GM21825 (cell line): ENCODE results near the gene KRT86.
"Not testable (repeated sequence)": the region's sequence is repeated elsewhere in the genome, so short reads cannot be mapped to it uniquely, and the experiment has no call there.

ENCODE experiments used
- ATAC-seq: cut with Tn5 transposase; IDR thresholded peaks from one replicate; pipeline ENCODE4 v1.9.1; 2021; ENCODE audit warnings: mild to moderate bottlenecking, moderate library complexity; ENCODE audit not compliant: unreplicated experiment

Gene KRT86

DNA sequence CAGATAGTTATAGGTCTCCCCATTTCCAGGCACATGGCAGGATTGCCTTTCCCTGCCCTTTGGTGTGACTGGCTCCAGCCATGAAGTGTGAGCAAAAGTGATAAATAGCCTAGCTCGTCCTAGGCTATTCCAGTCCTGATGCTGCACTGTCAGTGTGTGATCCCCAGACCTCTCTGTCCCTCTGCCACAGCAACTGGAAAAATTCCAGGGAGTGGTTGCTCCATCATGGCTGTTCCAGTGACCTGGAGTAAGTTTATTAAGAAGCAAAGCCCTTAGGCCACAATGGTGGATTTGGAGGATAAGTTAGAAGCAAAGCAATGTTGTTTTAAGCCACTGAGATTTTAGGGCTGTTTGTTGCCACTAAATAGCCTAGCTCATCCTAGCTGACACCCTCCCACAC, 56.6 kb downstream of the KRT86 start:
- ATAC-seq: no peak

DNA sequence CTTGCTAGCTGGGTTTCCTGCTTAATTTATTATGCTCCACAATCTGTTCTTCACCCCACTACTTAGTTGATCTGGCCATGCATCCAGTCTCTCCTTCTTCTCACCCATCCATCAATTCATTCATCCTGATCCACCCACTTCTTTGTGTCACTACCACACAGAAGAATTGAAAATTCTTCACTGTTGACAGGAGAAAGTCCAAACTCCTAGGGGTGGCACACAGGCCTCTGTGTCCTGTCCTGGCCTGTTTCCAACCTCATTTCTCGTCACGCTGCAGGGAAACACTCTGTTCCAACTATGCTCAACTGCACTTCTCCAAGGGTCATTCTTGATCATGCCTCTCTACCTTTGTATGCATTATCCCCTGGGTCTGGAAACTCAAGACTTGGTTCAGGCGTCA, 57.4 kb downstream of the KRT86 start:
- ATAC-seq: no peak

DNA sequence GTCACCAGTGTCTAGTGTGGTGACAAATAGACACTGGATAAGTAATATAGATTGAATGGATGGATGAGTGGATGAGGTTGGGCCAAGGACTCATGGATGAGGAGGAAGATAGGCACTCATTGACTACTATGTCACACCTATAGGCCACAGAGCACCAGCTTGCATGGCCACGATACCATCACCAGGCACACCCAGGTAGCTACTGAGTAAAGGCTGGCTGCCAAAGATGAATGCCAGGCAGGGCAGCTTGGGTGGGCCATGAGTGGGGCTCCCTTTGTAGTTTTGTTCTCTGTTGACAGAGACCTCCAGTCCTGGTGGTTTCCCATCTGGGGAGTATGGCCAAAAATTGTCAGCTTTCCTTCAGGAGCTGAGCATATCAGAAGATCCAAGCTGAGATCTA, 57.9 kb downstream of the KRT86 start:
- ATAC-seq: no peak

DNA sequence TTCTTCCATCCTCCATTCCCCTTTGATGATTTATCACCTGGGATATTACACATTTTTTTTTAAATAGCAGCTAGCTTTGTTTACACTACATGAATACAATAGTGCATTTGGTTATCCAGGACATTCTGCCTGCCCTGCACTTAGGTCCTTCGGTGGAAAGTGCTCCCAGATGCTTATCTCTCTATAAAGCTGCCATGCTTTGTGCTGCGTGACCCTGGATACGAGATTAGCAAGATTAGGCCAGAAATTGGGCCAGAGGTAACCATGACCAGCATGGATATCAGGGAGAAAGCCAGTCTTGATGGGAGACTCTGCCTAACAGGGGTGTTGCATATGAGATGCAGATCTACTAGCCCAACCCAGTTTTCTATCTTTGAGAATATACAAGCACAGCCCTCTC, 58.9 kb downstream of the KRT86 start:
- no peak for ATAC-seq

DNA sequence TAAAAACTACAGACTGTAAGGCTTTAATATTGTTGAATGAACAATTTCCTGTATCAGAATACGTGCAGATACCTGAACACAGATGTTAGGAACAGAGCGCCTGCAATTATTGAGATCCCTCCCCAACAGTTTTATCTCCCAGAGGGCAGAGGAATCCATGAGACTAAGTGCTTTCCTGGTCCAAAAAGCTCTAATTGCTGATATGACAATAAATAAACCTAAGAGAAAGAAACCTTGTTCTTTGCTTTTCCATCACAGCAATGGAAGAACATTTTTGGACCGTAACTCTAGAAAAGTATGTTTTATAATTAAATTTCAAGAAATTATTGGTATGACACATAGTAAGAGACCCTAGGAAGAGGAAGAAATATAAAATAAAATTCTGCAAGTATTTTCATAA, 59.7 kb downstream of the KRT86 start:
- no peak for ATAC-seq

- no peak for ATAC-seq
Observed at GRCh38 chr12:52335598-52336262, 61.3 kb downstream of the KRT86 start.

DNA sequence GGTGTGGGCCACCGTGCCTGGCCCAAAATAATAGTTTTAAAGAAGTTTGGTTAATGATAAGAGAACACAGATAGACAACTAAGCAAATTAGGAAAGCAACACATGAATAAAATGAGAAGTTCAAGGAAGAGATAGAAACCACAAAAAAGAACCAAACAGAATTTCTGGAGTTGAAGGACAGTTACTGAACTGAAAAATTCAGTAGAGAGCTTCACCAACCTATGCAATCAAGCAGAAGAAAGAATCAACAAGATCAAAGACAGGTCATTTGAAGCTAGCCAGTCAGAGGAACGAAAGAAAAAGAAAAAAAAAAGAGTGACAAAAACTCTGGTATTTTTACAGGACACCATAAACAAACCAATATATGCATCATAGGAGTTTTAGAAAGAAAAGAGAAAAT, 62.2 kb downstream of the KRT86 start:
- ATAC-seq: no peak

DNA sequence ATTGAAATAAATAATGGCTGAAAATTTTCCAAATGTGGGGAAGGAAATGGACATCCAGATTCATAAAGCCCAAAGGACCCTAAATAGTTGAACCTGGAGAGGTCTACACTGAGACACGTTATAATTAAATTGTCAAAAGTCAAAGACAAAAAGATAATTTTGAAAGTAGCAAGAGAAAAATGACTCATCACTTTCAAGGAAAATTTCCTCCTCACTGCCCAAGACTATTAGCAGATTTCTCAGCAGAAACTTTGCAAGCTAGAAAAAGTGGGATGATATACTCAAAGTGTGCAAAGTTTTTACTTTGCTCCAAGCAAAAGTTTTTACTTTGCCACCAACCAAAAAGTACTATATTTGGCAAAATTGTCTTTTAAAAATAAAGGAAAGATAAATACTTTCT, 62.6 kb downstream of the KRT86 start:
- ATAC-seq: no peak

DNA sequence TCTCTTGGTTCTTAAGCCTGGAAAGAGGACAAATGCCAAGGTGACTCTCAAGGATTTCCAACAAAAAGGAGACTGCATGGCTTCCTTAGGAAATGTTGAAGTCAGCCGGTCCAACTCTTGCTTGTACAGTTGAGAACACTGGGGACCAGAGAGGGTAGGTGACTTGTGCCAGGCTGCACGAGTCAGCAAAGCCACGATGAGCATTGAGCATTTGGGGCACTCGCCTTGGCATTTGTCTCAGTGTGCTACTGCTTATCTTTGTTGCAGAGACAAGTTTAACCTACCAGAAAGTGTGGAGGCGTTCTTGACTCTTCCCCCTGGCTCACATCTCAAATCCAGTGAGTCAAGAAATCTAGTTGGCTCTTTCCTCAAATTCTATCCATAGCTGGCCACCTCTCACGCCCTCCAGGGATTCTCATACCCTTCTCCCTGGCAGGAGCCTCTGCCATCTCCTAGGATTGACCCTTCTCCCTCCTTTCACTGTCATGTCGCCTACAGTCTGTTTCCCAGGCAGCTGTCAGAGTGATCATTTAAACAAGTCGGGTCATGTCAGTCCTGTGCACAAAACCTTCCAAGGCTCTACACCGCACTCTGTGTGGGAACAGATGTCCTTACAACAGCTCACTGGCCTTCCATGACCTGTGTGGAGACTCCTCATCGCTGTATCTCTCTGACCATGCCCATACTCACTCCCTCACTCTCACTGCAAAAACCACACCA, 64.0 kb downstream of the KRT86 start:
- ATAC-seq: no peak

DNA sequence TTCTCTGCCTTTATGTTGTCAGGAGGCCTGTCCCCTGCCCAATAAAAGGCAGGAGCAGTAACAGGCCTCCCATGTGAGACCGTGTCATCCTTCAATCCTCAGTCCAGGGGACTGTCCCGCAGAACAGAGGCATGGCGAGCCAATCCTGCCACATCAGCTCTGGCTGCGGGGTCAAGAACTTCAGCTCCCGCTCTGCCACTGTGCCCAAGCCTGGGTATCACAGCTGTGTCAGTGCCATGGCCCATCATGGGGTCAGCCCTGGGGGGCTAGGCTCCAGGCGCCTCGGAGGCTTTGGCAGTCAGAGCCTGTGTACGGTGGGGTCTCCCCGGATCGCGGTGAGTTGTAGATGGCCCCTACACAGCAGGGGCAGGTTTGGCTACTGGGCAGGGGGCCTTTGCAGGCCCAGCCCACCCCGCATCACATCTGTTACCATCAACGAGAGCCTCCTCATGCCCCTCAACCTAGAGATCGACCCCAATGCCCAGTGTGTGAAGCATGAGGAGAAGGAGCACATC, 66.7 kb downstream of the KRT86 start:
- ATAC-seq: no peak

DNA sequence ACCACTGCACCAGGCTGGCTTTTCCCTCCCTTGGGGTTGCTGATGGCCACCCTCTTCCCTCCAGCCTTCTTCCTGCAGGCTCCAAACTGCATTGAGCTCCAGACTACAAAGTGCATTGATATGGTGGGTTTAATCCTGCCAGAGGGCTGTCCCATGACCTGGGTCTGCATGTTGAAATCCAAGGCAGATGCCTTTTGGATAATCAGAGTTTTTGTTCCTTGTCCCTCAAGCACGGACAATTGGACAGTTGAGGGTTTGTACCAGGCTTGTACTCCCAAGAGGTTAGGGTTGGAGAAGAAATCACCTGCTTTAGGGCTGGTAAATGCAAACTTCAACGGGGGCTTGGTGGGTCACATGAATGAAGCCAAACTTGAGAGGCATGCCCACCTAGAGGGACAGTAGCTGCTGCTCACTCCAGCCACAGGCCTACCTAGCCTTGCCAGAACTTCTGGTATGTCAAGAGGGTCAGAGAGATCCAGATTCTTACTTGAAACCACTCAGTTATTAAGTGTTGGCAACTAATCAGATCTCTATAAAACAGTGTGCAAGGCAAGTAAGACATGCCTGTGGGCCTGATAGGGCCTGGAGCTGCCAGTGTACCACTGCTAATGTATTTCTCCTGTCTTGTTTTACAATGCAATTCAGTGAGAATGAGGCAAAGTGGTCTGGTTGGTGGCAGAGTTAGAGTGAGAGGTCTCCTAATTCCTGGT, 68.5 kb downstream of the KRT86 start:
- no peak for ATAC-seq

DNA sequence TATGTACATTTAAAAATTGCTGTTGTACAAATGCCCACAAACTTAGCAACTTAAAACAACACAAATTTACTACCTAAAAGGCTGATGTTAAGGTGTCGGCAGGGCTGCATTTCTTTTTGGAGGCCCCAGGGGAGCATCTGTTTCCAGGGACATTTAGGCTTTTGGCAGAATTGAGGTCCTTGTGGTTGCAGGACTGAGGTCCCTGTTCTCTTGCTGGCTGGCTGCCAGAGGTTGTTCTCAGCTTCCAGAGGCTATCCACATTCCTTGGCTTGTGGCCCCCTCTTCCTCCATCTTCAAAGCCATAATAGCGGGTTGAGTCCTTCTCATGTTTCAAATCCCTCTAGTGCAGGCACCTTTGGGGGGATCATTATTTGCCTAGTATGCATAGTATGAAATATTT, 69.1 kb downstream of the KRT86 start:
- no peak for ATAC-seq

DNA sequence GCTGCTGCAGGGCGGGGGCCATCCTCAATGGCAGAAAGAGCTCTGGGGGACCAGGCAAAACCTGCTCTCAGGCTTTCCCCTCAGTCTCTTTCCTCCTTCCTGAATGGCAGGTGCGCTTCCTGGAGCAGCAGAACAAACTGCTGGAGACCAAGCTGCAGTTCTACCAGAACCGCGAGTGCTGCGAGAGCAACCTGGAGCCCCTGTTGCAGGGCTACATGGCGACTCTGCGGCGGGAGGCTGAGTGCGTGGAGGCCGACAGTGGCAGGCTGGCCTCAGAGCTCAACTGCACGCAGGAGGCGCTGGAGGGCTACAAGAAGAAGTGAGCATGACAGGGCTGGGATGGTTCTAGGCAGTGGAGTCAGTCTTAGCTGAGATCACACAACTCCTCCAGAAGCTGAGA, 69.7 kb downstream of the KRT86 start:
- ATAC-seq: no peak

GRCh38 chr12:52345041-52345440, 70.6 kb downstream of the KRT86 start:
- ATAC-seq: not testable (repeated sequence)

DNA sequence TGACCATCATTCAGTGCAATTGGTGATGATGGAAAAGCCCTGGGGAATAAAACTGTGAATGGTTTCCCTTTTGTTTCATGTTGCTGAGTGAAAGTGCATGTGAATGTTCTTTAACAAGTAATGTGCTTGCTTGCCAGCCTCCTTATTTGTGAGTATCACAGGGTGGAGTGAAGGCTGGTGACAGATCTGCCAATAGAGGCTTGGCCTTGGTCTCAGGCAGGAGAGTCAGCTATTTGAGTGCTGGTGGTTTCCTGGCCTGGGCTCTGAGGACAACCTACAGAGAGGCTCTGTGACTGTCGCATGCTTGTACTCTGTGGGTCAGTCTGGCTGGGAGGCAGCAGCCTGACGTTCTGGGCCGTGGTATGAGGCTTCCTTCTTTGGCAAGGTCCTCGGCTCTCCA, 72.1 kb downstream of the KRT86 start:
- ATAC-seq: no peak

GRCh38 chr12:52347016-52347415, 72.6 kb downstream of the KRT86 start:
- ATAC-seq: no peak

DNA sequence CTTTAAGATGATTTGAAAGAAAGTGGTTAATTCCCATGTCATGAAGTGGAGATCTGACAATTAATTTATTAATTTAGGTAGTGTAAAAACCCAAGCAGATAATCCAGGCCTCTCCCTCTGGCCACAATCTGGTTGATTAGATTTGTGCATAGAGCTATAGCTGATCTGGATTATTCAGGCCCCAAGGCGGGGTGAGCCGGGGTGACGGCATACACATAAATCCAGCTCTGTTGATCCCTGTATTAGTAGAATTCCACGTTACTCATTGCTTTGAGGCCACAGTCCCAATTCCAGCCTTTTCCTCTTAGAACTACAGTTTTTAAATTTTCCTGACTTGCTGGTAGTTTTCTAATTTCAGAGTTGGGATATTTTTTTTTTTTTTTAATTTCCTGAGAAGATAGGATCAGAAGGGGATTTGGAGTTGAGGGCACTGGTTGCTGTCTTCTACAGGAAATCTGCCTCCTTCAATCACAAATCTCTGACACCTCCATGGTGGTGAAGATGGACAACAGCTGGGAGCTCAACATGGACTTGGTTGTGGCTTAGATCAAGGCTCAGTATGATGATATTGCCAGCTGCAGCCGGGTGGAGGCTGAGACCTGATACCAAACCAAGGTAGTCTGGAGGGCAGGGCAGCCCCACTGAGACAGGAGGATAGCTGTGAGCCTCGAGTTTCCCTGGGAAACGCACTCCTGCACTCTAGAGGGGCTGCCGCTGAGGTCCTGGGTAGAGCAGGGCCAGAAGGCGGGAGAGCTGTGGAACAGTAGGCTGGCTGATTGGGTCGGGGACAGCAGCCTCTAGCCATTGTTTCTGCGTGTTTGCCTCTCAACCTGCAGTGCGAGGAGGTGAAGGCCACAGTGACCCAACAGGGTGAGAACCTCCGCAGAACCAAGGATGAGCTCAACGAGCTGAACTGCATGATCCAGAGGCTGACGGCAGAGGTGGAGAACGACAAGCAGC, 73.4 kb downstream of the KRT86 start:
- ATAC-seq: no peak

DNA sequence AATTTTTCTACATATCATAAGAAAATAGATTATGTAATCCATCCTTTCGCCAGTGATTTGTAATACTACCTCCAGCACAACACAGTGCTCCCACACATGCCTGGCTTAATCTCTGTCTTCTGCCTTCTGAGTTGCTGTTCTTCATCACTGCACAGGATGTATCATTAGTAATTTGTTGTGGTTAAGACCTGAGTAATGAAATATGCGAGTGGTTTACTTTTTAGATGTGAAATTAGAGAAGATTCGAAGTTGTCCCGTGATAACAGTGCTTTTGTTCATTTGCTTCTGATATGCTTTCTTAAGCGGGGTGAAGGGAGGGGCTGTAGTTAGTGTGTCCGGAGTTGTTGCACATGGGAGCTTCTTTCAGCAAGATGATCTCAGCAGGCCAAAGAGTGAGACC, 74.8 kb downstream of the KRT86 start:
- no peak for ATAC-seq

DNA sequence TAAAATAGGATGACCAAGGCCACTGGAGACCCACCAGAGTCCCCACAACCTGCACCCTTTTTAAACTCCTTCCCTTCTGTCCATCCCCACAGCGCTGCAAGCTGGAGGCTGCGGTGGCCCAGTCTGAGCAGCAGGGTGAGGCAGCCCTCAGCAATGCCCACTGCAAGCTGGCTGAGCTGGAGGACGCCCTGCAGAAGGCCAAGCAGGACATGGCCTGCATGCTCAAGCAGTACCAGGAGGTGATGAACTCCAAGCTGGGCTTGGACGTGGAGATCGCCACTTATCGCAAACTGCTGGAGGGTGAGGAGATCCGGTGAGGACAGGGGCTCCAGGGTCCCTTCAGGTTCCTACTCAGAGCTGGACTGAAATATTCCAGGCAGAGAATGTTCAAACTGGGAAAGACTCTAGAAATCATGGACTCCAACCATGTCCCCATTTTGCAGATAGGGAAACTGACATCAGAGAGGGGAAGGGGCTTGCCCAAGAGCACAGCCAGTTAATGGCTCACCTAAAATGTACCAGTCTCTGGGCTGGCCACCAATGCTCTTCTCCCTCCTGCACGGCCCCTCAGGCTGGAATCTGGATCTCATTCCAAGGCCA, 75.7 kb downstream of the KRT86 start:
- ATAC-seq: no peak

DNA sequence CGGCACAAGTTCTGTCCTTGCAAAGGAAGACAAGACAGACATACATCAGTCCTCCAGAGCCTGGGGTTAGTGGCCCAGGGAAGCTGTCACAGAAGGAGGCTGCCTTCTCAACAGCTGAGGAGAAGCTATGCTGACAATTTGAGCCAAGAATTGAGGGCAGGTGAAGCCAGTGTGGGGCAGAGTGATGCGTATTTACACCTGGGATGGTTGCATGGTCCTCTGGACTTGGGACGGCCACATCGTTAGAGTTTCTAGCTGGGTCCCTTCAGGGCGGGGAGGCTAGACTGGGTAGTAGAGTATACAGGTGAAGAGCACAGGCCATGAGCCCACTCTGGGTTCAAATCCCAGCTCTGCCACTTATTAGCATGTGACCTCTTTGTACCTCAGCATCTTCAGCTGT, 76.3 kb downstream of the KRT86 start:
- ATAC-seq: no peak
